ENCODE results near the gene CDC37. TPM values are rescaled to one million over a fixed set of nuclear protein-coding genes. Genes with fewer than 3 reads are reported as not detected.
A peak's percentile ranks its signal among the peaks of the same experiment; 100 is the strongest.

CDC37 gene
- total RNA-seq, 1 experiment from 2014 or later = 560 TPM

DNA sequence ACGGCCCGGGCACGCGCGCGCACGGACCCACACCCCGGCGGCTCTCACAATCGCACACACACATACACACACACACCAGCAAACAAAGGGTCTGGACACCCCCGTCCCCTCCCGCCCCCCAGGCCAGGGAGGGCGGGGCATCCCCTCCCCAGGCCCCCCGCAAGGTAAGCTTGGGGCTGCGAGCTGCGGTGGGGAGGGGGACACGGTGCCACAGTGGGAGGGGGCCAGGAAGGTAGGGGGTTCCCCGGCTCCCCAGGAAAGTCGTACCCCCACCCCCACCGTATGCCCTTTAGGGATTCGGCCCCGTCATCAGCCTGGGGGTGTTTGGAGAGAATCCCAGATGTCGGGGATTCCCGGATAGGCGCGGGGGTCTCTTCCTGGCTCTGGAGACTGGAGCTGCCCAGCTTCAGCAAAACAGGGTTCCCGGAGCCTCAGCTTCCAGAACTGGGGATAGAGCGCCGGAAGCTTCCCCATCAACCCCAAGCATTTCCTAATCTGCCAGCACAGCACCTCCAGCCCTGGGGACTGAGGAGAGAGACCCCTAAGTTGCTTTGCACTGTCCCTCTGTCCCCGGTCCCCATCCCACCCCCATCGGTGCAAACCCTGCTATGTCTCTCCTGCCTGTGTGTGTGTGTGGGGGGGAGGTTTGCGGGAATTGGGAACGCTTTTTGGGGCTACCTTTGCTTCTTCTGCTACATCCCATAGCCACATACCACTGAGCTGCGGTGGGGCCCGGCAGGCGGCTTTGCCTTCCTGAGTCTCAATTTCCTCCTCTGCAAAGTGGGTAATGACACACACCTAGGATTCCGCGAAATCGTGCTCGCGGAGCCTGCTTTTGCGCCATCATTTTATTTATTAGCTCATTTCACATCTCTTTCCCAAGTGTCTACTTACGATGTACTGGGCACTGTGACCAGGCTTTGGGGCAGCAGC, 1.8 kb upstream of the CDC37 start:
- ChIA-PET CTCF (interaction anchor here (1.5 kb wide), 1 partner anchor 13 kb away, joined by 6 read pairs; no protein-coding TSS in a partner anchor), POLR2A (ENCODE audit: unreplicated experiment) (no interaction called here)
- Histone ChIP-seq H3K9me3 (ENCODE audit: low read length) (no peaks in the 10 kb centered on the region), H2AFZ (ENCODE audit: low read length) (peak overlapping the region; percentile 97), H4K20me1 (ENCODE audit: low read length) (peaks cover 16% of the 10 kb centered on the region), H3F3A (ENCODE audit: low read length, unreplicated experiment) (peaks cover 3% of the 10 kb centered on the region), H3K9me2 (replicated peaks; ENCODE audit: low read length) (no peaks in the 10 kb centered on the region), H3K79me2 (ENCODE audit: low read length) (peaks cover 33% of the 10 kb centered on the region), H3K36me3 (ENCODE audit: low read depth, low read length) (peaks cover 8% of the 10 kb centered on the region; the same call in 1 of the 2 replicates), H3K9ac (ENCODE audit: low read length) (0 out of 2 replicates have a peak overlapping the region, but pooled peaks have one; percentile 96), H3K4me2 (ENCODE audit: low read length) (peak overlapping the region; percentile 98), H3K4me1 (ENCODE audit: insufficient read depth, low read length) (peaks cover 21% of the 10 kb centered on the region), H3K27me3 (ENCODE audit: low read length) (no peaks in the 10 kb centered on the region), H3K4me3 (ENCODE audit: low read length) (peak overlapping the region; percentile 98), H3K27ac (ENCODE audit: low read length) (no peak overlapping the region)
- ATAC-seq = no peak
- no peak for DNase-seq
- TF ChIP-seq EZH2phosphoT487 (IDR thresholded peaks at IDR 0.05; ENCODE audit: borderline replicate concordance, low read length) (no peak), CTCF (conservative IDR thresholded peaks at IDR 0.05; ENCODE audit: low read depth, low read length) (no peak), EZH2 (IDR thresholded peaks at IDR 0.05; ENCODE audit: low read length, unreplicated experiment) (no peak)
- BruUV-seq (replicated peaks) = no TSS peak
- intact Hi-C loops (cut with micrococcal nuclease) = loop anchor here (1.0 to 2.0 kb wide), 3 partner anchors 19 to 72 kb away; no protein-coding TSS in a partner anchor

GRCh38 chr19:10402441-10403038, 802 bp downstream of the CDC37 start:
- Histone ChIP-seq H3K9me3 (ENCODE audit: low read length) (no peaks in the 10 kb centered on the region), H3K4me1 (ENCODE audit: insufficient read depth, low read length) (peaks cover 21% of the 10 kb centered on the region), H4K20me1 (ENCODE audit: low read length) (peaks cover 33% of the 10 kb centered on the region), H2AFZ (ENCODE audit: low read length) (peak overlapping the region; percentile 97), H3K9me2 (replicated peaks; ENCODE audit: low read length) (no peaks in the 10 kb centered on the region), H3F3A (ENCODE audit: low read length, unreplicated experiment) (peaks cover 3% of the 10 kb centered on the region), H3K27me3 (ENCODE audit: low read length) (no peaks in the 10 kb centered on the region), H3K4me3 (ENCODE audit: low read length) (peak overlapping the region; percentile 98), H3K9ac (ENCODE audit: low read length) (peak overlapping the region; percentile 96), H3K27ac (ENCODE audit: low read length) (peak overlapping the region; percentile 9), H3K36me3 (ENCODE audit: low read depth, low read length) (peaks cover 23% of the 10 kb centered on the region), H3K79me2 (ENCODE audit: low read length) (peaks cover 59% of the 10 kb centered on the region), H3K4me2 (ENCODE audit: low read length) (peak overlapping the region; percentile 98)
- TSS peak; percentile 64 for BruUV-seq (replicated peaks)
- ATAC-seq (no peak), DNase-seq (peak; percentile 58)
- TF ChIP-seq EZH2phosphoT487 (IDR thresholded peaks at IDR 0.05; ENCODE audit: borderline replicate concordance, low read length) (no peak), CTCF (conservative IDR thresholded peaks at IDR 0.05; ENCODE audit: low read depth, low read length) (no peak), EZH2 (IDR thresholded peaks at IDR 0.05; ENCODE audit: low read length, unreplicated experiment) (no peak)
- intact Hi-C loops (cut with micrococcal nuclease) = loop anchor here (2.0 kb wide), 1 partner anchor 170 kb away; no protein-coding TSS in a partner anchor
- ChIA-PET POLR2A (ENCODE audit: unreplicated experiment) (no interaction called here), CTCF (no interaction called here)

Measured in PC-3 (cell line).